Stomach smooth muscle (tissue), 2 donors: ENCODE measurements around the gene COL4A6.
"Not testable (repeated sequence)": the region's sequence is repeated elsewhere in the genome, so short reads cannot be mapped to it uniquely, and the experiment has no call there.

ENCODE experiments used
- H3K27ac ChIP-seq: one replicate; pipeline ENCODE4 v1.7.0; 2013; ENCODE audit warnings: mild to moderate bottlenecking, low read length, inconsistent platforms
- H3K27me3 ChIP-seq, 2 donors: one replicate each; pipeline ENCODE4 v1.7.0; 2013; ENCODE audit warnings: low read length in 2 of 2; ENCODE audit not compliant: insufficient read depth in 2 of 2, control insufficient read depth in 1 of 2
- H3K36me3 ChIP-seq, 2 donors: one replicate each; pipeline ENCODE4 v1.7.0; 2013; ENCODE audit warnings: low read length in 2 of 2; ENCODE audit not compliant: control insufficient read depth in 2 of 2, insufficient read depth in 2 of 2
- H3K4me1 ChIP-seq: one replicate; pipeline ENCODE4 v1.7.0; 2013; ENCODE audit warnings: low read length; ENCODE audit not compliant: control insufficient read depth, insufficient read depth
- H3K4me3 ChIP-seq, 2 donors: one replicate each; pipeline ENCODE4 v1.7.0; 2013; ENCODE audit warnings: low read length in 2 of 2
- H3K9ac ChIP-seq, 2 donors: one replicate each; pipeline ENCODE4 v1.7.0; 2013; ENCODE audit warnings: low read length in 2 of 2, mild to moderate bottlenecking in 1 of 2
- H3K9me3 ChIP-seq, 2 donors: one replicate each; pipeline ENCODE4 v1.7.0; 2013; ENCODE audit warnings: low read length in 2 of 2; ENCODE audit not compliant: control insufficient read depth in 2 of 2
- donor health status: healthy.
- donor health status: Pancreatic carcinoma.

Gene COL4A6

GRCh38 chrX:108438110-108438623, at the start of gene COL4A6:
COL4A6 (minus strand) TSS chrX:108438422; CDS start chrX:108438196, 226 bp downstream.
- H3K27me3 ChIP-seq = peaks cover 0 to 12% of the 10 kb centered on the region in 2 donors
- H3K9me3 ChIP-seq = no peaks in the 10 kb centered on the region
- H3K4me3 ChIP-seq = peak within 1 kb of the TSS; percentile 77 to 87
- H3K36me3 ChIP-seq = no peaks in the 10 kb centered on the region
- H3K9ac ChIP-seq = peak within 1 kb of the TSS; percentile 38 to 74
- no peaks in the 10 kb centered on the region for H3K4me1 ChIP-seq
- peak within 1 kb of the TSS; percentile 70 for H3K27ac ChIP-seq

GRCh38 chrX:108485960-108486359, 47.7 kb upstream of the COL4A6 start:
- Histone ChIP-seq H3K9ac (no peak overlapping the region), H3K9me3 (no peaks in the 10 kb centered on the region), H3K27ac (no peak overlapping the region), H3K27me3 (no peaks in the 10 kb centered on the region), H3K4me3 (no peak overlapping the region), H3K36me3 (no peaks in the 10 kb centered on the region), H3K4me1 (peaks cover 9% of the 10 kb centered on the region)

- no peaks in the 10 kb centered on the region for H3K27me3 ChIP-seq
- no peak overlapping the region for H3K4me3 ChIP-seq
- no peaks in the 10 kb centered on the region for H3K9me3 ChIP-seq
- peaks cover 9% of the 10 kb centered on the region for H3K4me1 ChIP-seq
- no peak overlapping the region for H3K27ac ChIP-seq
- H3K9ac ChIP-seq = no peak overlapping the region
- no peaks in the 10 kb centered on the region for H3K36me3 ChIP-seq
Observed at GRCh38 chrX:108484251-108484650, 46.0 kb upstream of the COL4A6 start.

- H3K4me3 ChIP-seq, H3K36me3 ChIP-seq, H3K9me3 ChIP-seq, H3K4me1 ChIP-seq, H3K27me3 ChIP-seq, H3K9ac ChIP-seq, H3K27ac ChIP-seq: not testable (repeated sequence)
Observed at GRCh38 chrX:108481528-108481927, 43.3 kb upstream of the COL4A6 start.

- H3K27me3 ChIP-seq = no peaks in the 10 kb centered on the region
- H3K4me3 ChIP-seq = no peak overlapping the region
- no peaks in the 10 kb centered on the region for H3K4me1 ChIP-seq
- H3K36me3 ChIP-seq = no peaks in the 10 kb centered on the region
- no peaks in the 10 kb centered on the region for H3K9me3 ChIP-seq
- H3K27ac ChIP-seq = no peak overlapping the region
- H3K9ac ChIP-seq = no peak overlapping the region
Observed at GRCh38 chrX:108473979-108474378, 35.8 kb upstream of the COL4A6 start.

- H3K9ac ChIP-seq = no peak overlapping the region
- no peaks in the 10 kb centered on the region for H3K9me3 ChIP-seq
- H3K36me3 ChIP-seq = no peaks in the 10 kb centered on the region
- no peaks in the 10 kb centered on the region for H3K4me1 ChIP-seq
- H3K4me3 ChIP-seq = no peak overlapping the region
- H3K27me3 ChIP-seq = no peaks in the 10 kb centered on the region
- no peak overlapping the region for H3K27ac ChIP-seq
Observed at GRCh38 chrX:108468486-108468885, 30.3 kb upstream of the COL4A6 start.

- no peak overlapping the region for H3K9ac ChIP-seq
- H3K9me3 ChIP-seq = no peaks in the 10 kb centered on the region
- H3K27me3 ChIP-seq = no peaks in the 10 kb centered on the region
- H3K27ac ChIP-seq = no peak overlapping the region
- no peak overlapping the region for H3K4me3 ChIP-seq
- H3K36me3 ChIP-seq = no peaks in the 10 kb centered on the region
- H3K4me1 ChIP-seq = no peaks in the 10 kb centered on the region
Observed at GRCh38 chrX:108464604-108465003, 26.4 kb upstream of the COL4A6 start.

GRCh38 chrX:108456971-108457477, 18.8 kb upstream of the COL4A6 start:
- Histone ChIP-seq H3K9ac (no peak overlapping the region), H3K27me3 (no peaks in the 10 kb centered on the region), H3K36me3 (no peaks in the 10 kb centered on the region), H3K27ac (no peak overlapping the region), H3K4me1 (no peaks in the 10 kb centered on the region), H3K4me3 (no peak overlapping the region), H3K9me3 (no peaks in the 10 kb centered on the region)

- Histone ChIP-seq H3K4me1 (no peaks in the 10 kb centered on the region), H3K27ac (no peak overlapping the region), H3K36me3 (no peaks in the 10 kb centered on the region), H3K4me3 (no peak overlapping the region), H3K9me3 (no peaks in the 10 kb centered on the region), H3K27me3 (no peaks in the 10 kb centered on the region), H3K9ac (no peak overlapping the region)
Observed at GRCh38 chrX:108453841-108454240, 15.6 kb upstream of the COL4A6 start.

- no peaks in the 10 kb centered on the region for H3K9me3 ChIP-seq
- H3K9ac ChIP-seq = no peak overlapping the region
- H3K4me3 ChIP-seq = no peak overlapping the region
- no peak overlapping the region for H3K27ac ChIP-seq
- no peaks in the 10 kb centered on the region for H3K36me3 ChIP-seq
- no peaks in the 10 kb centered on the region for H3K4me1 ChIP-seq
- no peaks in the 10 kb centered on the region for H3K27me3 ChIP-seq
Observed at GRCh38 chrX:108447303-108447702, 9.1 kb upstream of the COL4A6 start.

- no peaks in the 10 kb centered on the region for H3K9me3 ChIP-seq
- no peaks in the 10 kb centered on the region for H3K36me3 ChIP-seq
- H3K27me3 ChIP-seq = peaks cover 0 to 5% of the 10 kb centered on the region in 2 donors
- peak overlapping the region in 1 of 2 donors; percentile 42 for H3K9ac ChIP-seq
- no peak overlapping the region for H3K27ac ChIP-seq
- H3K4me1 ChIP-seq = no peaks in the 10 kb centered on the region
- peak overlapping the region; percentile 59 to 77 for H3K4me3 ChIP-seq
Observed at GRCh38 chrX:108442901-108443464, 4.8 kb upstream of the COL4A6 start.
